ENCODE results near the gene FCRL6.

Gene FCRL6

GRCh38 chr1:159862031-159862430 lies 59.9 kb downstream of the FCRL6 start:
- no peak for DNase-seq (ENCODE audit: low read depth in 4 of 4, low spot score in 1 of 4)

GRCh38 chr1:159862557-159862956 lies 60.4 kb downstream of the FCRL6 start, which contains the start of gene VSIG8:
VSIG8 (minus strand) TSS chr1:159862657; CDS start chr1:159862521, 136 bp downstream.
- DNase-seq (ENCODE audit: low read depth in 4 of 4, low spot score in 1 of 4), result no peak

GRCh38 chr1:159864262-159864661 lies 62.1 kb downstream of the FCRL6 start:
- no peak for DNase-seq (ENCODE audit: low read depth in 4 of 4, low spot score in 1 of 4)

Measured in stimulated activated CD4-positive, alpha-beta T cell treated with anti-CD3 and anti-CD28 coated beads, Interleukin-1b, Interleukin-23, amount 100 ng/mL, for 24 hours (primary cell).